ENCODE results near the gene SNUPN.

DNA sequence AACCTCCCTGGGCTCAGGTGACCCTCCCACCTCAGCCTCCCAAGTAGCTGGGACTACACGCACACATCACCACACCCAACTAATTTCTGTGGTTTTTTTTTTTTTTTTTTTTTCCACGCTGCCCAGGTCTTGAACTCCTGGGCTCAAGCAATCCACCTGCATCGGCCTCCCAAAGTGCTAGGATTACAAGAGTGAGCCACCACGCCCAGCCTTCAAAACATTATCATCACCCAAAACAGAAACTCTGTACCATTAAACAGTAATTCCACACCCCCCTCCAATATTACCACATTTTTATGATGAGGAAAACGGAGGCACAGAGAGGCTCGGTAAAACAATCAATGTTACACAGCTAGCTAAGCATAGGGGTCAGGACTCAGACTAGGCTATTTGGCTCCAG, 10.5 kb upstream of the SNUPN start:
- TF ChIP-seq EP300 (IDR thresholded peaks at IDR 0.05) (no peak), POLR2A (IDR thresholded peaks at IDR 0.05) (no peak)
- TF ChIP-seq, protein P1, sequence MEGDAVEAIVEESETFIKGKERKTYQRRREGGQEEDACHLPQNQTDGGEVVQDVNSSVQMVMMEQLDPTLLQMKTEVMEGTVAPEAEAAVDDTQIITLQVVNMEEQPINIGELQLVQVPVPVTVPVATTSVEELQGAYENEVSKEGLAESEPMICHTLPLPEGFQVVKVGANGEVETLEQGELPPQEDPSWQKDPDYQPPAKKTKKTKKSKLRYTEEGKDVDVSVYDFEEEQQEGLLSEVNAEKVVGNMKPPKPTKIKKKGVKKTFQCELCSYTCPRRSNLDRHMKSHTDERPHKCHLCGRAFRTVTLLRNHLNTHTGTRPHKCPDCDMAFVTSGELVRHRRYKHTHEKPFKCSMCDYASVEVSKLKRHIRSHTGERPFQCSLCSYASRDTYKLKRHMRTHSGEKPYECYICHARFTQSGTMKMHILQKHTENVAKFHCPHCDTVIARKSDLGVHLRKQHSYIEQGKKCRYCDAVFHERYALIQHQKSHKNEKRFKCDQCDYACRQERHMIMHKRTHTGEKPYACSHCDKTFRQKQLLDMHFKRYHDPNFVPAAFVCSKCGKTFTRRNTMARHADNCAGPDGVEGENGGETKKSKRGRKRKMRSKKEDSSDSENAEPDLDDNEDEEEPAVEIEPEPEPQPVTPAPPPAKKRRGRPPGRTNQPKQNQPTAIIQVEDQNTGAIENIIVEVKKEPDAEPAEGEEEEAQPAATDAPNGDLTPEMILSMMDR (IDR thresholded peaks at IDR 0.05) = no peak

Measured in tibial nerve (tissue), 4 donors.